IMR-90 (cell line): ENCODE results near the gene DCDC2. TPM values are rescaled to one million over a fixed set of nuclear protein-coding genes. Genes with fewer than 3 reads are reported as not detected.
"Not testable (repeated sequence)": the region's sequence is repeated elsewhere in the genome, so short reads cannot be mapped to it uniquely, and the experiment has no call there.

Experiments used
- ATAC-seq: fragments of 200-7000 bp; cut with Tn5 transposase; 2 replicates; pipeline ENCODE4 v1.9.1; 2020; ENCODE audit warnings: low read depth, mild to moderate bottlenecking, moderate library complexity
- BruUV-seq: library from RNA; stranded (reverse); fragments of 400-500 nt; replicated peaks from 2 replicates; lab custom pipeline; 2021; lab: Mats Ljungman, UMichigan
- CTCF ChIA-PET: fragments of 300-600 bp; formaldehyde crosslinking; extraction: SDS; loops from one replicate; lab custom pipeline; 2021; ENCODE audit warnings: antibody characterized with exemption; lab: Yijun Ruan, JAX
- POLR2A ChIA-PET: fragments of 300-600 bp; sonication (Branson Sonifier 250); formaldehyde crosslinking; loops from one replicate; lab custom pipeline; 2022; ENCODE audit warnings: antibody characterized with exemption; ENCODE audit not compliant: unreplicated experiment; lab: Charles Lee
- DNase-seq: peaks from one replicate; pipeline ENCODE4 v3.0.0; 2013
- H2AFZ ChIP-seq: replicated peaks from 2 replicates; pipeline ENCODE3; 2013; ENCODE audit warnings: low read length, mild to moderate bottlenecking; ENCODE audit not compliant: poor library complexity
- H2AK5ac ChIP-seq: 2 replicates; pipeline ENCODE4 v1.6.1; 2013; ENCODE audit warnings: low read depth, low read length, inconsistent platforms
- H2AK9ac ChIP-seq: replicated peaks from 2 replicates; pipeline ENCODE3; 2013; ENCODE audit warnings: mild to moderate bottlenecking, low read depth, low read length, moderate library complexity; ENCODE audit not compliant: poor library complexity
- H2BK120ac ChIP-seq: 2 replicates; pipeline ENCODE4 v1.6.1; 2013; ENCODE audit warnings: low read depth, low read length, inconsistent platforms
- H2BK15ac ChIP-seq: 3 replicates; pipeline ENCODE4 v1.6.1; 2013; ENCODE audit warnings: low read depth, low read length, inconsistent platforms
- H2BK20ac ChIP-seq: 2 replicates; pipeline ENCODE4 v1.6.1; 2013; ENCODE audit warnings: low read depth, mild to moderate bottlenecking, inconsistent platforms, low read length, moderate library complexity
- H2BK5ac ChIP-seq: 2 replicates; pipeline ENCODE4 v1.6.1; 2013; ENCODE audit warnings: mild to moderate bottlenecking, low read depth, low read length, inconsistent platforms; ENCODE audit not compliant: poor library complexity, severe bottlenecking
- H3K14ac ChIP-seq: replicated peaks from 2 replicates; pipeline ENCODE4 v1.6.1; 2013; ENCODE audit warnings: low read depth, low read length, inconsistent platforms
- H3K18ac ChIP-seq: 2 replicates; pipeline ENCODE4 v1.6.1; 2013; ENCODE audit warnings: low read depth, low read length, control low read depth
- H3K23ac ChIP-seq: 2 replicates; pipeline ENCODE4 v1.6.1; 2013; ENCODE audit warnings: low read depth, low read length, inconsistent platforms
- H3K27ac ChIP-seq: 2 replicates; pipeline ENCODE4 v1.5.1; 2013; ENCODE audit warnings: mild to moderate bottlenecking, control low read depth, low read length; ENCODE audit not compliant: insufficient read depth
- H3K27me3 ChIP-seq: 2 replicates; pipeline ENCODE4 v1.6.1; 2013; ENCODE audit warnings: low read length; ENCODE audit not compliant: control insufficient read depth, insufficient read depth
- H3K36me3 ChIP-seq: 2 replicates; pipeline ENCODE4 v1.6.1; 2013; ENCODE audit warnings: low read length, mixed read lengths; ENCODE audit not compliant: control insufficient read depth, insufficient read depth
- H3K4ac ChIP-seq: 2 replicates; pipeline ENCODE4 v1.6.1; 2013; ENCODE audit warnings: low read depth, low read length, inconsistent platforms
- H3K4me1 ChIP-seq: 2 replicates; pipeline ENCODE4 v1.6.1; 2013; ENCODE audit warnings: low read length, mixed read lengths; ENCODE audit not compliant: control insufficient read depth, insufficient read depth
- H3K4me2 ChIP-seq: 2 replicates; pipeline ENCODE4 v1.6.1; 2013; ENCODE audit warnings: low read depth, mild to moderate bottlenecking, control low read depth, low read length, moderate library complexity
- H3K4me3 ChIP-seq: 2 replicates; pipeline ENCODE4 v1.5.1; 2013; ENCODE audit warnings: low read depth, mild to moderate bottlenecking, control low read depth, low read length, moderate library complexity; ENCODE audit not compliant: insufficient read depth
- H3K56ac ChIP-seq: 2 replicates; pipeline ENCODE4 v1.6.1; 2013; ENCODE audit warnings: low read length, inconsistent platforms; ENCODE audit not compliant: insufficient read depth; ENCODE audit errors: extremely low read depth
- H3K79me1 ChIP-seq, 2 experiments: 2 replicates each; pipeline ENCODE4 v1.6.1; 2013; ENCODE audit warnings: low read length in 2 of 2, inconsistent platforms in 1 of 2, low read depth in 1 of 2
- H3K9ac ChIP-seq: 2 replicates; pipeline ENCODE4 v1.6.1; 2013; ENCODE audit warnings: low read depth, low read length, control low read depth
- H3K9me1 ChIP-seq: 2 replicates; pipeline ENCODE4 v1.6.1; 2013; ENCODE audit warnings: low read length, inconsistent platforms; ENCODE audit not compliant: insufficient read depth
- H3K9me3 ChIP-seq: 2 replicates; pipeline ENCODE4 v1.6.1; 2013; ENCODE audit warnings: low read length; ENCODE audit not compliant: control insufficient read depth, insufficient read depth
- H4K20me1 ChIP-seq: 2 replicates; pipeline ENCODE4 v1.6.1; 2013; ENCODE audit warnings: low read length, inconsistent platforms; ENCODE audit not compliant: insufficient read depth
- H4K5ac ChIP-seq: 2 replicates; pipeline ENCODE4 v1.6.1; 2013; ENCODE audit warnings: mild to moderate bottlenecking, low read depth, low read length, control low read depth
- H4K8ac ChIP-seq, 2 experiments: 2 replicates each; pipeline ENCODE4 v1.6.1; 2013; ENCODE audit warnings: low read depth in 2 of 2, low read length in 2 of 2, control low read depth in 1 of 2, inconsistent platforms in 1 of 2
- H4K91ac ChIP-seq: 2 replicates; pipeline ENCODE4 v1.6.1; 2013; ENCODE audit warnings: low read depth, low read length, inconsistent platforms; ENCODE audit not compliant: insufficient read depth
- NFE2L2 ChIP-seq: fragments of 150-350 bp; IDR thresholded peaks from 2 replicates; pipeline ENCODE4 v1.6.1; 2016; ENCODE audit warnings: low read depth, mild to moderate bottlenecking, low read length
- RAD21 ChIP-seq: IDR thresholded peaks from 2 replicates; pipeline ENCODE4 v1.6.1; 2012; ENCODE audit warnings: low read length, improper control_type of control experiment
- SMC3 ChIP-seq: fragments of 150-350 bp; IDR thresholded peaks from 2 replicates; pipeline ENCODE4 v1.6.1; 2016; ENCODE audit warnings: low read depth, mild to moderate bottlenecking, antibody characterized with exemption, low read length, moderate library complexity
- WGBS, 2 experiments: methylation state at CpG; one replicate each; pipeline versions ENCODE4 v1.1.5 to v1.1.7; 2013; ENCODE audit warnings: missing lambda C conversion rate in 2 of 2; ENCODE audit not compliant: insufficient read length in 1 of 2; ENCODE audit errors: extremely low coverage in 2 of 2; 5-methylcytosine and 5-hydroxymethylcytosine counted together
- dilution Hi-C: fragments of 300-500 bp; cut with HindIII; formaldehyde crosslinking; loops from one replicate; pipeline ENCODE4 v1.14.3; 2018; ENCODE audit warnings: low sequenced_read_pairs; ENCODE audit not compliant: unreplicated experiment
- in situ Hi-C: fragments of 300-500 bp; cut with MboI; formaldehyde crosslinking; loops from 3 replicates; pipeline ENCODE4 v1.14.3; 2019; ENCODE audit warnings: low sequenced_read_pairs, inconsistent platforms, mixed read lengths
- intact Hi-C: fragments of 100-400 bp; cut with micrococcal nuclease; formaldehyde crosslinking; loops from 2 replicates; pipeline ENCODE4 v1.10.0; 2022
- polyA plus RNA-seq, 3 experiments: library from polyadenylated mRNA; depleted of rRNA; stranded (reverse); fragments of >200 nt; gene quantifications; 2 replicates each; pipeline ENCODE4 v1.2.3, GENCODE V29; 2012; ENCODE audit warnings: low replicate concordance in 1 of 3
- total RNA-seq: library from RNA; depleted of rRNA; stranded (reverse); fragments of >200 nt; gene quantifications from 2 replicates; pipeline ENCODE4 v1.2.3, GENCODE V29; 2012
- TF ChIP-seq, protein P1 (sequence below): conservative IDR thresholded peaks from 2 replicates; pipeline ENCODE4 v1.5.1; 2012; ENCODE audit warnings: mild to moderate bottlenecking, low read depth, low read length, improper control_type of control experiment

Gene DCDC2
- total and polyA plus RNA-seq, 2 of the 4 experiments (the other 2 are of a cell fraction): not detected

- no peak overlapping the region for H3K56ac ChIP-seq
- no peak for TF ChIP-seq NFE2L2
- peak; percentile 58 for TF ChIP-seq SMC3
- TF ChIP-seq RAD21: peak; percentile 69
- TF ChIP-seq, protein P1, sequence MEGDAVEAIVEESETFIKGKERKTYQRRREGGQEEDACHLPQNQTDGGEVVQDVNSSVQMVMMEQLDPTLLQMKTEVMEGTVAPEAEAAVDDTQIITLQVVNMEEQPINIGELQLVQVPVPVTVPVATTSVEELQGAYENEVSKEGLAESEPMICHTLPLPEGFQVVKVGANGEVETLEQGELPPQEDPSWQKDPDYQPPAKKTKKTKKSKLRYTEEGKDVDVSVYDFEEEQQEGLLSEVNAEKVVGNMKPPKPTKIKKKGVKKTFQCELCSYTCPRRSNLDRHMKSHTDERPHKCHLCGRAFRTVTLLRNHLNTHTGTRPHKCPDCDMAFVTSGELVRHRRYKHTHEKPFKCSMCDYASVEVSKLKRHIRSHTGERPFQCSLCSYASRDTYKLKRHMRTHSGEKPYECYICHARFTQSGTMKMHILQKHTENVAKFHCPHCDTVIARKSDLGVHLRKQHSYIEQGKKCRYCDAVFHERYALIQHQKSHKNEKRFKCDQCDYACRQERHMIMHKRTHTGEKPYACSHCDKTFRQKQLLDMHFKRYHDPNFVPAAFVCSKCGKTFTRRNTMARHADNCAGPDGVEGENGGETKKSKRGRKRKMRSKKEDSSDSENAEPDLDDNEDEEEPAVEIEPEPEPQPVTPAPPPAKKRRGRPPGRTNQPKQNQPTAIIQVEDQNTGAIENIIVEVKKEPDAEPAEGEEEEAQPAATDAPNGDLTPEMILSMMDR: peak; percentile 65
- H3K9ac ChIP-seq: no peak overlapping the region
- no peak overlapping the region for H3K4me2 ChIP-seq
- H3K23ac ChIP-seq: no peak overlapping the region
- H2AK5ac ChIP-seq: no peak overlapping the region
- ChIA-PET POLR2A (no interaction called here), CTCF (no interaction called here)
- no peaks in the 10 kb centered on the region for H3K9me3 ChIP-seq
- no peak overlapping the region for H4K8ac ChIP-seq
- no TSS peak for BruUV-seq
- no peaks in the 10 kb centered on the region for H3K27me3 ChIP-seq
- no peaks in the 10 kb centered on the region for H4K20me1 ChIP-seq
- no peak overlapping the region for H2BK15ac ChIP-seq
- H3K18ac ChIP-seq: no peak overlapping the region
- H3K36me3 ChIP-seq: no peaks in the 10 kb centered on the region
- no peak overlapping the region for H3K14ac ChIP-seq
- no peak overlapping the region for H3K4ac ChIP-seq
- no peak overlapping the region for H4K5ac ChIP-seq
- H2BK120ac ChIP-seq: no peak overlapping the region
- H2BK5ac ChIP-seq: no peak overlapping the region
- no peak overlapping the region for H2AFZ ChIP-seq
- DNase-seq (peak; percentile 38), ATAC-seq (peak; percentile 63; the same call in 1 of the 2 replicates)
- H3K9me1 ChIP-seq: no peaks in the 10 kb centered on the region
- no peaks in the 10 kb centered on the region for H3K4me1 ChIP-seq
- H3K4me3 ChIP-seq: no peak overlapping the region
- no peak overlapping the region for H2AK9ac ChIP-seq
- H3K27ac ChIP-seq: no peak overlapping the region
- H2BK20ac ChIP-seq: no peak overlapping the region
- intact Hi-C loops: no loop called here
- WGBS, 2 experiments: 40% methylated on average over 1 of the region's 4 CpGs; no CpG with 5 or more reads in 1 of the 2 experiments
- in situ Hi-C loops: no loop called here
- H4K91ac ChIP-seq: no peak overlapping the region
- H3K79me1 ChIP-seq: no peaks in the 10 kb centered on the region
- dilution Hi-C loops: no loop called here
These were observed 152.8 kb downstream of the DCDC2 start for GRCh38 chr6:24205020-24205492.

GRCh38 chr6:24204113-24204512 lies 153.7 kb downstream of the DCDC2 start:
- H2AFZ ChIP-seq, ATAC-seq, H3K9ac ChIP-seq, H3K27me3 ChIP-seq, intact Hi-C loops, H4K8ac ChIP-seq, BruUV-seq, H2AK9ac ChIP-seq, H3K27ac ChIP-seq, H3K56ac ChIP-seq, CTCF ChIA-PET, H3K18ac ChIP-seq, H4K91ac ChIP-seq, H3K4me2 ChIP-seq, H2BK15ac ChIP-seq, H2BK120ac ChIP-seq, H3K4me1 ChIP-seq, H3K9me3 ChIP-seq, H3K9me1 ChIP-seq, H4K5ac ChIP-seq, dilution Hi-C loops, in situ Hi-C loops, DNase-seq, H3K14ac ChIP-seq, H3K4ac ChIP-seq, H3K4me3 ChIP-seq, H3K36me3 ChIP-seq, H4K20me1 ChIP-seq, H2BK20ac ChIP-seq, H2AK5ac ChIP-seq, H3K23ac ChIP-seq, POLR2A ChIA-PET, H2BK5ac ChIP-seq, H3K79me1 ChIP-seq: not testable (repeated sequence)
- no CpG with 5 or more reads among the region's 3 CpGs for WGBS, 2 experiments
